GM23338 (cell line): ENCODE data around the gene SMAD3. TPM values are rescaled to one million over a fixed set of nuclear protein-coding genes. Genes with fewer than 3 reads are reported as not detected.

Experiments used
- ATAC-seq: fragments of 200-7000 bp; cut with Tn5 transposase; 3 replicates; pipeline ENCODE4 v1.9.1; 2020
- DNase-seq: peaks from one replicate; pipeline ENCODE4 v3.0.0-alpha.2; 2015; ENCODE audit warnings: low spot score
- H2AFZ ChIP-seq: fragments of 200-600 bp; sonication (generic); 2 replicates; pipeline ENCODE4 v1.8.0; 2016; ENCODE audit warnings: antibody characterized with exemption, mild to moderate bottlenecking, moderate library complexity
- H3F3A ChIP-seq: fragments of 200-600 bp; sonication (generic); replicated peaks from 2 replicates; pipeline ENCODE4 v1.8.0; 2017; ENCODE audit warnings: antibody characterized with exemption, mixed run types, low read depth
- H3K27ac ChIP-seq: fragments of 200-600 bp; sonication (generic); 2 replicates; pipeline ENCODE4 v1.6.1; 2016; ENCODE audit warnings: low read depth
- H3K27me3 ChIP-seq: fragments of 200-600 bp; sonication (generic); 2 replicates; pipeline ENCODE4 v1.8.0; 2016; ENCODE audit warnings: mild to moderate bottlenecking, mixed run types, moderate library complexity; ENCODE audit not compliant: insufficient read depth
- H3K36me3 ChIP-seq: fragments of 200-600 bp; sonication (generic); 2 replicates; pipeline ENCODE4 v1.8.0; 2016; ENCODE audit warnings: mild to moderate bottlenecking; ENCODE audit not compliant: insufficient read depth
- H3K4me1 ChIP-seq: fragments of 200-600 bp; sonication (generic); 2 replicates; pipeline ENCODE4 v1.8.0; 2016; ENCODE audit warnings: mild to moderate bottlenecking, moderate library complexity; ENCODE audit not compliant: insufficient read depth
- H3K4me2 ChIP-seq: fragments of 200-600 bp; sonication (generic); 2 replicates; pipeline ENCODE4 v1.7.1; 2017; ENCODE audit warnings: mixed run types
- H3K4me3 ChIP-seq: fragments of 200-600 bp; sonication (generic); 2 replicates; pipeline ENCODE4 v1.6.1; 2016; ENCODE audit warnings: mixed run types
- H3K79me2 ChIP-seq: fragments of 200-600 bp; sonication (generic); replicated peaks from 2 replicates; pipeline ENCODE4 v1.8.0; 2017; ENCODE audit warnings: mild to moderate bottlenecking; ENCODE audit not compliant: insufficient read depth
- H3K9me2 ChIP-seq: fragments of 200-600 bp; sonication (generic); 2 replicates; pipeline ENCODE4 v1.8.0; 2017; ENCODE audit not compliant: insufficient read depth
- H4K20me1 ChIP-seq: fragments of 200-600 bp; sonication (generic); replicated peaks from 2 replicates; pipeline ENCODE4 v1.8.0; 2017; ENCODE audit warnings: mild to moderate bottlenecking; ENCODE audit not compliant: insufficient read depth
- H3K27ac Mint-ChIP-seq: 2 replicates; pipeline ENCODE4 v1.8.0; 2020; ENCODE audit warnings: inconsistent platforms, mild to moderate bottlenecking, moderate library complexity, mixed read lengths
- H3K27me3 Mint-ChIP-seq: 3 replicates; pipeline ENCODE4 v1.8.0; 2022; ENCODE audit warnings: low read depth, mild to moderate bottlenecking, moderate library complexity, mixed read lengths, inconsistent platforms; ENCODE audit not compliant: insufficient read depth, poor library complexity
- H3K36me3 Mint-ChIP-seq: 3 replicates; pipeline ENCODE4 v1.8.0; 2021; ENCODE audit warnings: low read depth, mild to moderate bottlenecking, inconsistent platforms, moderate library complexity, mixed read lengths
- H3K4me1 Mint-ChIP-seq: 3 replicates; pipeline ENCODE4 v1.8.0; 2020; ENCODE audit warnings: mild to moderate bottlenecking, inconsistent platforms, mixed read lengths
- H3K4me3 Mint-ChIP-seq: 3 replicates; pipeline ENCODE4 v1.8.0; 2021; ENCODE audit warnings: moderate library complexity, mild to moderate bottlenecking, inconsistent platforms, mixed read lengths
- H3K9me3 Mint-ChIP-seq: 3 replicates; pipeline ENCODE4 v1.8.0; 2020; ENCODE audit warnings: moderate library complexity, mild to moderate bottlenecking, inconsistent platforms, mixed read lengths
- CREB1 ChIP-seq: fragments of 250-450 bp; sonication (Bioruptor Pico); IDR thresholded peaks from 2 replicates; pipeline ENCODE4 v1.5.0; 2020; ENCODE audit warnings: low read depth, mild to moderate bottlenecking, moderate library complexity
- EZH2 ChIP-seq: fragments of 200-600 bp; sonication (generic); IDR thresholded peaks from one replicate; pipeline ENCODE4 v1.8.0; 2017; ENCODE audit warnings: antibody characterized with exemption, mild to moderate bottlenecking, low read depth; ENCODE audit not compliant: unreplicated experiment
- EZH2phosphoT487 ChIP-seq: fragments of 200-600 bp; sonication (generic); IDR thresholded peaks from one replicate; pipeline ENCODE4 v1.8.1; 2018; ENCODE audit warnings: antibody characterized with exemption; ENCODE audit not compliant: unreplicated experiment
- JUNB ChIP-seq: IDR thresholded peaks from one replicate; pipeline ENCODE4 v1.6.1; 2016; ENCODE audit warnings: antibody characterized with exemption; ENCODE audit not compliant: unreplicated experiment
- NANOG ChIP-seq: IDR thresholded peaks from 2 replicates; pipeline ENCODE4 v1.6.1; 2016; ENCODE audit warnings: antibody characterized with exemption, borderline replicate concordance
- POLR2AphosphoS5 ChIP-seq: IDR thresholded peaks from 2 replicates; pipeline ENCODE4 v1.6.1; 2016; ENCODE audit warnings: antibody characterized with exemption, low read depth
- STAT1 ChIP-seq: IDR thresholded peaks from one replicate; pipeline ENCODE4 v1.6.1; 2016; ENCODE audit warnings: antibody characterized with exemption; ENCODE audit not compliant: unreplicated experiment
- ZNF331 ChIP-seq: fragments of 250-450 bp; sonication (Bioruptor Pico); IDR thresholded peaks from 2 replicates; pipeline ENCODE4 v1.5.0; 2020; ENCODE audit warnings: low read depth, mild to moderate bottlenecking, moderate library complexity
- polyA plus RNA-seq: library from polyadenylated mRNA; unstranded; fragments of >200 nt; fragmentation: Nextera tagmentation; extraction: Ambion mirVana; gene quantifications from 2 replicates; pipeline ENCODE4 v1.2.1, GENCODE V29; 2016
- total RNA-seq: library from RNA; depleted of rRNA; stranded (reverse); fragments of >200 nt; shearing (Covaris generic); gene quantifications from 2 replicates; pipeline ENCODE4 v1.2.3, GENCODE V29; 2014
- TF ChIP-seq, protein P1 (sequence below): IDR thresholded peaks from 2 replicates; pipeline ENCODE4 v1.6.1; 2016; ENCODE audit warnings: antibody characterized with exemption
- TF ChIP-seq, protein P2 (sequence below): IDR thresholded peaks from one replicate; pipeline ENCODE4 v1.6.1; 2018; ENCODE audit warnings: antibody characterized with exemption; ENCODE audit not compliant: unreplicated experiment
- TF ChIP-seq, protein P3 (sequence below), 2 experiments: fragments of 200-600 bp in 1 of 2; sonication (generic) in 1 of 2; conservative IDR thresholded peaks; 2 replicates each; pipeline versions ENCODE4 v1.5.1 to v1.6.1; 2016 to 2017; ENCODE audit warnings: antibody characterized with exemption in 2 of 2, low read depth in 2 of 2, mild to moderate bottlenecking in 2 of 2, moderate library complexity in 1 of 2

SMAD3 gene
- total and polyA plus RNA-seq, 2 experiments from 2014 or later, result 4.9 to 11.6 TPM

DNA sequence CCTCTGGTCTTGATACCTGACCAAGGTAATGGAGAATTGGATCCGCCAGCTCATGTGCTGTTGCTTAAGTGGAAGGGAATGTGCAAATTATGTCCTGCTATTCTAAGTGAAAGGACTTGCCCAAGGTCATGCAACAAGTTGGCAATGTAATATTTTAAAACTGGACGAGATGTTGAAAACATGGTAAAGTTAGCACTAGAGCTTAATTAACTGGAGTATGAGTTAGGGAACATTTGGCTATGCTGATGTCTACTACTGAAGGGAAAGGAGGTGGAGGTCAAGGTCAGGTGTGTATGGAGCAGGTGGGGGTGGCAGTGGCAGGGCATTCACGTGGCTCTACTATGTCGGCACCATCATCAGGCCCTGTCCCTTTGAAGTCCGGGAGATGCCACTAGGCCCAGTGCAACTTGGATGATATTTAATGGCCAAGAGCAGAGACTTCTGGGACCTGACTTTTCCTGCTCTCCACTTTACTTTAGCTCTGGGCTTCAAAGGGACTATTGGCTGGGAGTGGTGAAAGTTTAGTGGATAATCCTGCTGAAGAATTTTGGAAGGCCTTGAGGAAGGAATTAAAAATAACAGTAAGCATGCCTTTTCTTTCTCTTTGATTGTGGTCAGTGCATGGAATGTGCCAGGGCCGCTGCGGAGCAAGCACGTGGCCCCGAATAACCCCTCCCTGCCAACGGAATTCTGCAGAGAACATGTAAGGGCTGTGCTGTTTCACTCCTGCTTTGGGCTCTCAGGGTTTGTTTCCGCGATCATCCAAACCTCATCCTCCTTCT, 14.9 kb downstream of the SMAD3 start:
- H3K27ac ChIP-seq, result 0 out of 2 replicates have a peak overlapping the region, but pooled peaks have one; percentile 55
- no peak for DNase-seq
- H3K4me1 ChIP-seq, result peaks cover 20% of the 10 kb centered on the region
- Mint-ChIP-seq H3K4me3 (no peak overlapping the region), H3K27ac (no peak overlapping the region), H3K4me1 (peaks cover 24% of the 10 kb centered on the region), H3K9me3 (no peaks in the 10 kb centered on the region), H3K36me3 (peaks cover 2% of the 10 kb centered on the region; the same call in 1 of the 3 replicates), H3K27me3 (peaks cover 10% of the 10 kb centered on the region)
- peaks cover 7% of the 10 kb centered on the region; the same call in 1 of the 2 replicates for H4K20me1 ChIP-seq
- no peak overlapping the region for H2AFZ ChIP-seq
- no peak overlapping the region for H3K4me2 ChIP-seq
- ATAC-seq, result no peak
- H3K4me3 ChIP-seq, result no peak overlapping the region
- no peaks in the 10 kb centered on the region for H3F3A ChIP-seq
- H3K36me3 ChIP-seq, result no peaks in the 10 kb centered on the region
- no peaks in the 10 kb centered on the region for H3K27me3 ChIP-seq
- TF ChIP-seq JUNB (no peak), NANOG (no peak), EZH2phosphoT487 (no peak), ZNF331 (CRISPR knock-in tag) (no peak), STAT1 (no peak), CREB1 (CRISPR knock-in tag) (no peak), EZH2 (no peak)
- TF ChIP-seq, protein P1, sequence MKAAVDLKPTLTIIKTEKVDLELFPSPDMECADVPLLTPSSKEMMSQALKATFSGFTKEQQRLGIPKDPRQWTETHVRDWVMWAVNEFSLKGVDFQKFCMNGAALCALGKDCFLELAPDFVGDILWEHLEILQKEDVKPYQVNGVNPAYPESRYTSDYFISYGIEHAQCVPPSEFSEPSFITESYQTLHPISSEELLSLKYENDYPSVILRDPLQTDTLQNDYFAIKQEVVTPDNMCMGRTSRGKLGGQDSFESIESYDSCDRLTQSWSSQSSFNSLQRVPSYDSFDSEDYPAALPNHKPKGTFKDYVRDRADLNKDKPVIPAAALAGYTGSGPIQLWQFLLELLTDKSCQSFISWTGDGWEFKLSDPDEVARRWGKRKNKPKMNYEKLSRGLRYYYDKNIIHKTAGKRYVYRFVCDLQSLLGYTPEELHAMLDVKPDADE, result no peak
- H3K9me2 ChIP-seq, result no peaks in the 10 kb centered on the region; the same call in 1 of the 2 replicates
- peaks cover 61% of the 10 kb centered on the region for H3K79me2 ChIP-seq

DNA sequence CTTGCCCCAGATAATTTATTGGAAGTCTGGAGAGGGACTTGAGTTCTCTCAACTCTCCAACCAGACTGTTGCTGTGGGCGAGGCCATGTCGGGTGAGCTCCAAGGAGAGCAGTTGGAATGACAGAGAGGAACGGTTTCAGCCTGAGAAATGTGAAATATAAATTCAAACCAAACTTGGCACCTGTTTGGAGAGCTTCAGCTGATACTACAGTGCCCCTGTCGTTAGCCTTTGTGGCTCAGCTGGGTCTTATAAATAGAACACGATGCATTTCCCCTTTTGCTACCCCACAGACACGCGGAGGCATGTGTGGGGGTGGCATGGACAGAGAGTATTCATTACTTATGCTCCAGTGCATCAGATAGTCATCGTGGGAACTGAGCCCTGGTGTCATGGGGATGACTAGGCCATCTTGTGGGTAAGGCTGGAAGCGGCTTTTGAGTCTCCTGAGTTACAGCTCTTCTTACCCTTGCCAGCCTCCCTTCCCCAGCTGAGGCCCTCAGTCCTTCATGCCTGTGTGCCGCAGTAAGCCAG, 15.6 kb downstream of the SMAD3 start:
- Histone ChIP-seq H3K27ac (0 out of 2 replicates have a peak overlapping the region, but pooled peaks have one; percentile 55), H4K20me1 (peaks cover 7% of the 10 kb centered on the region; the same call in 1 of the 2 replicates), H3K4me3 (no peak overlapping the region)

More for the DNA sequence above, 15.6 kb downstream of the SMAD3 start:
- Mint-ChIP-seq H3K27ac (no peak overlapping the region), H3K4me1 (peaks cover 26% of the 10 kb centered on the region), H3K27me3 (peaks cover 10% of the 10 kb centered on the region), H3K36me3 (peaks cover under 1% of the 10 kb centered on the region; the same call in 1 of the 3 replicates), H3K9me3 (no peaks in the 10 kb centered on the region), H3K4me3 (no peak overlapping the region)
- peak; percentile 38 for ATAC-seq
- H2AFZ ChIP-seq, result no peak overlapping the region
- no peak overlapping the region for H3K4me2 ChIP-seq
- no peaks in the 10 kb centered on the region; the same call in 1 of the 2 replicates for H3K9me2 ChIP-seq
- no peaks in the 10 kb centered on the region for H3K27me3 ChIP-seq
- H3K4me1 ChIP-seq, result peaks cover 15% of the 10 kb centered on the region; the same call in 1 of the 2 replicates
- H3K79me2 ChIP-seq, result peaks cover 58% of the 10 kb centered on the region
- H3F3A ChIP-seq, result no peaks in the 10 kb centered on the region
- no peak for DNase-seq
- TF ChIP-seq NANOG (no peak), STAT1 (no peak), EZH2phosphoT487 (no peak), EZH2 (no peak), POLR2AphosphoS5 (no peak)
- TF ChIP-seq, protein P1, result no peak
- TF ChIP-seq, protein P2, sequence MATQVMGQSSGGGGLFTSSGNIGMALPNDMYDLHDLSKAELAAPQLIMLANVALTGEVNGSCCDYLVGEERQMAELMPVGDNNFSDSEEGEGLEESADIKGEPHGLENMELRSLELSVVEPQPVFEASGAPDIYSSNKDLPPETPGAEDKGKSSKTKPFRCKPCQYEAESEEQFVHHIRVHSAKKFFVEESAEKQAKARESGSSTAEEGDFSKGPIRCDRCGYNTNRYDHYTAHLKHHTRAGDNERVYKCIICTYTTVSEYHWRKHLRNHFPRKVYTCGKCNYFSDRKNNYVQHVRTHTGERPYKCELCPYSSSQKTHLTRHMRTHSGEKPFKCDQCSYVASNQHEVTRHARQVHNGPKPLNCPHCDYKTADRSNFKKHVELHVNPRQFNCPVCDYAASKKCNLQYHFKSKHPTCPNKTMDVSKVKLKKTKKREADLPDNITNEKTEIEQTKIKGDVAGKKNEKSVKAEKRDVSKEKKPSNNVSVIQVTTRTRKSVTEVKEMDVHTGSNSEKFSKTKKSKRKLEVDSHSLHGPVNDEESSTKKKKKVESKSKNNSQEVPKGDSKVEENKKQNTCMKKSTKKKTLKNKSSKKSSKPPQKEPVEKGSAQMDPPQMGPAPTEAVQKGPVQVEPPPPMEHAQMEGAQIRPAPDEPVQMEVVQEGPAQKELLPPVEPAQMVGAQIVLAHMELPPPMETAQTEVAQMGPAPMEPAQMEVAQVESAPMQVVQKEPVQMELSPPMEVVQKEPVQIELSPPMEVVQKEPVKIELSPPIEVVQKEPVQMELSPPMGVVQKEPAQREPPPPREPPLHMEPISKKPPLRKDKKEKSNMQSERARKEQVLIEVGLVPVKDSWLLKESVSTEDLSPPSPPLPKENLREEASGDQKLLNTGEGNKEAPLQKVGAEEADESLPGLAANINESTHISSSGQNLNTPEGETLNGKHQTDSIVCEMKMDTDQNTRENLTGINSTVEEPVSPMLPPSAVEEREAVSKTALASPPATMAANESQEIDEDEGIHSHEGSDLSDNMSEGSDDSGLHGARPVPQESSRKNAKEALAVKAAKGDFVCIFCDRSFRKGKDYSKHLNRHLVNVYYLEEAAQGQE, result no peak
- TF ChIP-seq, protein P3, sequence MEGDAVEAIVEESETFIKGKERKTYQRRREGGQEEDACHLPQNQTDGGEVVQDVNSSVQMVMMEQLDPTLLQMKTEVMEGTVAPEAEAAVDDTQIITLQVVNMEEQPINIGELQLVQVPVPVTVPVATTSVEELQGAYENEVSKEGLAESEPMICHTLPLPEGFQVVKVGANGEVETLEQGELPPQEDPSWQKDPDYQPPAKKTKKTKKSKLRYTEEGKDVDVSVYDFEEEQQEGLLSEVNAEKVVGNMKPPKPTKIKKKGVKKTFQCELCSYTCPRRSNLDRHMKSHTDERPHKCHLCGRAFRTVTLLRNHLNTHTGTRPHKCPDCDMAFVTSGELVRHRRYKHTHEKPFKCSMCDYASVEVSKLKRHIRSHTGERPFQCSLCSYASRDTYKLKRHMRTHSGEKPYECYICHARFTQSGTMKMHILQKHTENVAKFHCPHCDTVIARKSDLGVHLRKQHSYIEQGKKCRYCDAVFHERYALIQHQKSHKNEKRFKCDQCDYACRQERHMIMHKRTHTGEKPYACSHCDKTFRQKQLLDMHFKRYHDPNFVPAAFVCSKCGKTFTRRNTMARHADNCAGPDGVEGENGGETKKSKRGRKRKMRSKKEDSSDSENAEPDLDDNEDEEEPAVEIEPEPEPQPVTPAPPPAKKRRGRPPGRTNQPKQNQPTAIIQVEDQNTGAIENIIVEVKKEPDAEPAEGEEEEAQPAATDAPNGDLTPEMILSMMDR (conservative IDR thresholded peaks at IDR 0.05; ENCODE audit: low read depth in 2 of 2), result peak; percentile 19 to 44; a peak in 2 of 4 replicates
- no peaks in the 10 kb centered on the region for H3K36me3 ChIP-seq
